Measurements from ENCODE around the gene APIP. TPM values are rescaled to one million over a fixed set of nuclear protein-coding genes. Genes with fewer than 3 reads are reported as not detected.

APIP gene
- total and polyA plus RNA-seq, 2 donors (not counting 1 experiment from before 2014, with no cell fraction given), result 32.2 to 32.7 TPM

DNA sequence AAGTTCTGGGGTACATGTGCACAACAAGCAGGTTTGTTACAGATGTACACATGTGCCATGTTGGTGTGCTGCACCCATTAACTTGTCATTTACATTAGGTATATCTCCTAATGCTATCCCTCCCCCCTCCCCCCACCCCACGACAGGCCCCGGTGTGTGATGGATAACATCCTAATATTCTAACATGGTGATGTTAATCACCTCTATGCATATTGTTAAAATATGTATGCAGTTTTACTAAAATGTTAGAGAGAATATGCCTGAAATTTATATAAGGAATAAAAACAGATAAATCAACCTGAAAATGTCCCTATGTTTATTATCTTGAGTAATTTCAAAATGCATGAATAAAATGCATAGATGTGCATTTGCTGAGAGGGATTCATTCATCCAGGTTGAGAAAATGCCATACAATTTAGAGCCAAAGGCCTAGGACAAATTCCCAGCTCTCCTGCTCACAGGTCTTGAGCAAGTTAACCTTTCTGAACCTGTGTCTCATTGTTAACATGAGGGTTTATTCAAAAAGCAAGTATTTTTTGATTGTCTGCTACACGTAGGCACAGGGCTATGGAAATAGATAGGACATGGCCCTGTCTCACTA, 38.7 kb downstream of the APIP start:
- no peak for DNase-seq (ENCODE audit: low read depth in 2 of 2)
- H3K27me3 ChIP-seq (ENCODE audit: control insufficient read depth, insufficient read depth, low read length), result no peaks in the 10 kb centered on the region
- no peaks in the 10 kb centered on the region for H3K79me2 ChIP-seq (ENCODE audit: control insufficient read depth, insufficient read depth, low read length)
- no peaks in the 10 kb centered on the region for H3K36me3 ChIP-seq (ENCODE audit: control insufficient read depth, insufficient read depth, low read length)
- TF ChIP-seq, protein P1, sequence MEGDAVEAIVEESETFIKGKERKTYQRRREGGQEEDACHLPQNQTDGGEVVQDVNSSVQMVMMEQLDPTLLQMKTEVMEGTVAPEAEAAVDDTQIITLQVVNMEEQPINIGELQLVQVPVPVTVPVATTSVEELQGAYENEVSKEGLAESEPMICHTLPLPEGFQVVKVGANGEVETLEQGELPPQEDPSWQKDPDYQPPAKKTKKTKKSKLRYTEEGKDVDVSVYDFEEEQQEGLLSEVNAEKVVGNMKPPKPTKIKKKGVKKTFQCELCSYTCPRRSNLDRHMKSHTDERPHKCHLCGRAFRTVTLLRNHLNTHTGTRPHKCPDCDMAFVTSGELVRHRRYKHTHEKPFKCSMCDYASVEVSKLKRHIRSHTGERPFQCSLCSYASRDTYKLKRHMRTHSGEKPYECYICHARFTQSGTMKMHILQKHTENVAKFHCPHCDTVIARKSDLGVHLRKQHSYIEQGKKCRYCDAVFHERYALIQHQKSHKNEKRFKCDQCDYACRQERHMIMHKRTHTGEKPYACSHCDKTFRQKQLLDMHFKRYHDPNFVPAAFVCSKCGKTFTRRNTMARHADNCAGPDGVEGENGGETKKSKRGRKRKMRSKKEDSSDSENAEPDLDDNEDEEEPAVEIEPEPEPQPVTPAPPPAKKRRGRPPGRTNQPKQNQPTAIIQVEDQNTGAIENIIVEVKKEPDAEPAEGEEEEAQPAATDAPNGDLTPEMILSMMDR (conservative IDR thresholded peaks at IDR 0.05 in 1 of 2, IDR thresholded peaks at IDR 0.05 in 1 of 2; ENCODE audit: low read depth in 1 of 2, low read length in 2 of 2), result no peak
- no peak for TF ChIP-seq EZH2 (IDR thresholded peaks at IDR 0.05; ENCODE audit: low read length, missing control alignments)
- H3K27ac ChIP-seq (ENCODE audit: insufficient read depth, low read length), result no peak overlapping the region
- no peak overlapping the region for H2AFZ ChIP-seq (ENCODE audit: low read length)
- no peak overlapping the region for H3K9ac ChIP-seq (ENCODE audit: insufficient read depth, low read length)
- no peak overlapping the region for H3K4me2 ChIP-seq (ENCODE audit: extremely low read depth, insufficient read depth, low read length)
- H3K4me1 ChIP-seq (ENCODE audit: control insufficient read depth, extremely low read depth, insufficient read depth, low read length), result no peaks in the 10 kb centered on the region
- H4K20me1 ChIP-seq (ENCODE audit: control insufficient read depth, extremely low read depth, insufficient read depth, low read length), result no peaks in the 10 kb centered on the region
- H3K9me3 ChIP-seq (ENCODE audit: control insufficient read depth, insufficient read depth, low read depth, low read length), result no peaks in the 10 kb centered on the region
- no peak overlapping the region for H3K4me3 ChIP-seq (replicated peaks in 1 of 4; ENCODE audit: control extremely low read depth in 1 of 4, insufficient read depth in 1 of 4, low read depth in 3 of 4, low read length in 4 of 4)

DNA sequence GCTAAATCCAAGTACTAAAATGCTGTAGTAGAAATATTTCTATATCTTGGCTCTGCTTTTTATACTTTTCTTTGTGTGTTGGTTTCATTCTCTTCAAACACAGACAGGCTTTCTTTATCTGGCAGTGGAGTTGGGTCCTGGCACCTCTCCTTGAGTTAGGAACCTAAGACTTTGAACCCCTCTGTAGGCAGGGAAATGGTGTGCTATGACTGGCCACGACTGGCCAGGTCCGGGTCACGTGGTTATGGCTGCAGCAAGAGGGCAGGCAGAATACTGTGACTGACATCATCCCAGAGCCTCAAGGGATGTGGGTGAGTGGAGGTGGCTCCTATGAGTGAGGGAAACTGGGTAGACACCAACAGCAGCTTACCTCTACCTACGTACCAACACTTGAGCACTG, 42.0 kb downstream of the APIP start:
- no peak overlapping the region for H3K27ac ChIP-seq (ENCODE audit: insufficient read depth, low read length)
- H3K79me2 ChIP-seq (ENCODE audit: control insufficient read depth, insufficient read depth, low read length), result no peaks in the 10 kb centered on the region
- no peaks in the 10 kb centered on the region for H3K27me3 ChIP-seq (ENCODE audit: control insufficient read depth, insufficient read depth, low read length)
- no peak for TF ChIP-seq EZH2 (IDR thresholded peaks at IDR 0.05; ENCODE audit: low read length, missing control alignments)
- TF ChIP-seq, protein P1 (conservative IDR thresholded peaks at IDR 0.05 in 1 of 2, IDR thresholded peaks at IDR 0.05 in 1 of 2; ENCODE audit: low read depth in 1 of 2, low read length in 2 of 2), result no peak
- H3K4me2 ChIP-seq (ENCODE audit: extremely low read depth, insufficient read depth, low read length), result no peak overlapping the region
- H3K4me3 ChIP-seq (replicated peaks in 1 of 4; ENCODE audit: control extremely low read depth in 1 of 4, insufficient read depth in 1 of 4, low read depth in 3 of 4, low read length in 4 of 4), result no peak overlapping the region
- no peaks in the 10 kb centered on the region for H4K20me1 ChIP-seq (ENCODE audit: control insufficient read depth, extremely low read depth, insufficient read depth, low read length)
- DNase-seq (ENCODE audit: low read depth in 2 of 2), result no peak
- no peak overlapping the region for H2AFZ ChIP-seq (ENCODE audit: low read length)
- H3K36me3 ChIP-seq (ENCODE audit: control insufficient read depth, insufficient read depth, low read length), result no peaks in the 10 kb centered on the region
- no peak overlapping the region for H3K9ac ChIP-seq (ENCODE audit: insufficient read depth, low read length)
- no peaks in the 10 kb centered on the region for H3K4me1 ChIP-seq (ENCODE audit: control insufficient read depth, extremely low read depth, insufficient read depth, low read length)
- no peaks in the 10 kb centered on the region for H3K9me3 ChIP-seq (ENCODE audit: control insufficient read depth, insufficient read depth, low read depth, low read length)

DNA sequence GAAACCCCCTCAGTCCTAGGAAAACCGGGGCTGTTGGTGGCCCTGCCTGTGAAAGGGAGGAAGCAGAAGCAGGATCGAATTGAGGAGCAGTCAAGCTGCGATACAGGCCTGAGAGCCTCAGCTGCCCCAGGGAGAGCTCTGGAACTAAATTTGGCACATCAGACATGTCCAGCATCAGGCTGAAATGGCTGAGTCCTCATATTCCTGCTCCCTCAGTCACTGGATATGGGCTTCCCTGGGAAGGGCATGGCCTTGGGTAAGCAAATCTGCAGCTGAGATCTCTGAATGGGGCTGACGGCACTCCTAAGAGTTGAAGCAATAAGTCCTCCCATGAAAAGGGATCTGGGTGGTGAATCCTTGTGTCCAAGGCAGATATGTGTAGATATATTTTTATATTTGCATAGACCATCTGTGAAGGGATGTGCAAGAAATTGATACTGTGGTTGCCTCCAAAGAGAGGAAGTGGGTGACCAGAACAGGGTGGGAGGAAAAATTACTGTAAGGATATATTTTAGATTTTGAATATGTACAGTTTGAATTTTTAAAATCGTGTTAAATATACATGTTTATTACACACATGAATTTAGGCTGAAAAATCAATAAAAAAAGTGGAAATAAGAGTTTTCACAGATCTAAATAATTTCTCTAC, 45.5 kb downstream of the APIP start:
- no peaks in the 10 kb centered on the region for H4K20me1 ChIP-seq (ENCODE audit: control insufficient read depth, extremely low read depth, insufficient read depth, low read length)
- TF ChIP-seq EZH2 (IDR thresholded peaks at IDR 0.05; ENCODE audit: low read length, missing control alignments), result no peak
- TF ChIP-seq, protein P1 (conservative IDR thresholded peaks at IDR 0.05 in 1 of 2, IDR thresholded peaks at IDR 0.05 in 1 of 2; ENCODE audit: low read depth in 1 of 2, low read length in 2 of 2), result no peak
- no peaks in the 10 kb centered on the region for H3K4me1 ChIP-seq (ENCODE audit: control insufficient read depth, extremely low read depth, insufficient read depth, low read length)
- no peak overlapping the region for H3K4me3 ChIP-seq (replicated peaks in 1 of 4; ENCODE audit: control extremely low read depth in 1 of 4, insufficient read depth in 1 of 4, low read depth in 3 of 4, low read length in 4 of 4)
- H2AFZ ChIP-seq (ENCODE audit: low read length), result no peak overlapping the region
- H3K9me3 ChIP-seq (ENCODE audit: control insufficient read depth, insufficient read depth, low read depth, low read length), result no peaks in the 10 kb centered on the region
- H3K27me3 ChIP-seq (ENCODE audit: control insufficient read depth, insufficient read depth, low read length), result no peaks in the 10 kb centered on the region
- no peaks in the 10 kb centered on the region for H3K79me2 ChIP-seq (ENCODE audit: control insufficient read depth, insufficient read depth, low read length)
- no peak overlapping the region for H3K9ac ChIP-seq (ENCODE audit: insufficient read depth, low read length)
- H3K27ac ChIP-seq (ENCODE audit: insufficient read depth, low read length), result no peak overlapping the region
- DNase-seq (ENCODE audit: low read depth in 2 of 2), result no peak
- H3K4me2 ChIP-seq (ENCODE audit: extremely low read depth, insufficient read depth, low read length), result no peak overlapping the region
- no peaks in the 10 kb centered on the region for H3K36me3 ChIP-seq (ENCODE audit: control insufficient read depth, insufficient read depth, low read length)

Data from fibroblast of lung (primary cell).